ENCODE results near the gene GDPD5. TPM values are rescaled to one million over a fixed set of nuclear protein-coding genes. Genes with fewer than 3 reads are reported as not detected.

GDPD5 gene
- total and polyA plus RNA-seq, 2 donors (not counting 1 experiment from before 2014, with no cell fraction given) = 2.5 to 3.1 TPM

GRCh38 chr11:75408957-75409219 is 116.9 kb downstream of the GDPD5 start:
- Histone ChIP-seq H3K9me3 (ENCODE audit: control insufficient read depth, insufficient read depth, low read depth, low read length) (no peaks in the 10 kb centered on the region), H3K4me1 (ENCODE audit: control insufficient read depth, extremely low read depth, insufficient read depth, low read length) (peaks cover 12% of the 10 kb centered on the region), H3K4me2 (ENCODE audit: extremely low read depth, insufficient read depth, low read length) (no peak overlapping the region), H3K27ac (ENCODE audit: insufficient read depth, low read length) (no peak overlapping the region), H4K20me1 (ENCODE audit: control insufficient read depth, extremely low read depth, insufficient read depth, low read length) (no peaks in the 10 kb centered on the region), H3K4me3 (replicated peaks in 1 of 4; ENCODE audit: control extremely low read depth in 1 of 4, insufficient read depth in 1 of 4, low read depth in 3 of 4, low read length in 4 of 4) (no peak overlapping the region), H3K27me3 (ENCODE audit: control insufficient read depth, insufficient read depth, low read length) (no peaks in the 10 kb centered on the region), H3K79me2 (ENCODE audit: control insufficient read depth, insufficient read depth, low read length) (peaks cover 21% of the 10 kb centered on the region), H3K9ac (ENCODE audit: insufficient read depth, low read length) (no peak overlapping the region), H2AFZ (ENCODE audit: low read length) (no peak overlapping the region), H3K36me3 (ENCODE audit: control insufficient read depth, insufficient read depth, low read length) (peaks cover 13% of the 10 kb centered on the region)
- no peak for DNase-seq (ENCODE audit: low read depth in 2 of 2)
- TF ChIP-seq EZH2 (IDR thresholded peaks at IDR 0.05; ENCODE audit: low read length, missing control alignments) (no peak), CTCF (conservative IDR thresholded peaks at IDR 0.05 in 1 of 2, IDR thresholded peaks at IDR 0.05 in 1 of 2; ENCODE audit: low read depth in 1 of 2, low read length in 2 of 2) (no peak)

GRCh38 chr11:75406338-75406777 is 119.4 kb downstream of the GDPD5 start:
- H3K4me2 ChIP-seq (ENCODE audit: extremely low read depth, insufficient read depth, low read length) = no peak overlapping the region
- H3K9me3 ChIP-seq (ENCODE audit: control insufficient read depth, insufficient read depth, low read depth, low read length) = no peaks in the 10 kb centered on the region
- no peak overlapping the region for H3K9ac ChIP-seq (ENCODE audit: insufficient read depth, low read length)
- TF ChIP-seq EZH2 (IDR thresholded peaks at IDR 0.05; ENCODE audit: low read length, missing control alignments) = no peak
- no peak for TF ChIP-seq CTCF (conservative IDR thresholded peaks at IDR 0.05 in 1 of 2, IDR thresholded peaks at IDR 0.05 in 1 of 2; ENCODE audit: low read depth in 1 of 2, low read length in 2 of 2)
- no peaks in the 10 kb centered on the region for H3K27me3 ChIP-seq (ENCODE audit: control insufficient read depth, insufficient read depth, low read length)
- no peak overlapping the region for H2AFZ ChIP-seq (ENCODE audit: low read length)
- H3K4me3 ChIP-seq (replicated peaks in 1 of 4; ENCODE audit: control extremely low read depth in 1 of 4, insufficient read depth in 1 of 4, low read depth in 3 of 4, low read length in 4 of 4) = no peak overlapping the region
- peaks cover 47% of the 10 kb centered on the region for H3K79me2 ChIP-seq (ENCODE audit: control insufficient read depth, insufficient read depth, low read length)
- peaks cover 22% of the 10 kb centered on the region for H3K4me1 ChIP-seq (ENCODE audit: control insufficient read depth, extremely low read depth, insufficient read depth, low read length)
- H4K20me1 ChIP-seq (ENCODE audit: control insufficient read depth, extremely low read depth, insufficient read depth, low read length) = no peaks in the 10 kb centered on the region
- peak; percentile 29 to 68 for DNase-seq (ENCODE audit: low read depth in 2 of 2)
- H3K36me3 ChIP-seq (ENCODE audit: control insufficient read depth, insufficient read depth, low read length) = peaks cover 25% of the 10 kb centered on the region
- no peak overlapping the region for H3K27ac ChIP-seq (ENCODE audit: insufficient read depth, low read length)

- H2AFZ ChIP-seq (ENCODE audit: low read length) = no peak overlapping the region
- H3K4me3 ChIP-seq (replicated peaks in 1 of 4; ENCODE audit: control extremely low read depth in 1 of 4, insufficient read depth in 1 of 4, low read depth in 3 of 4, low read length in 4 of 4) = no peak overlapping the region
- H3K9me3 ChIP-seq (ENCODE audit: control insufficient read depth, insufficient read depth, low read depth, low read length) = no peaks in the 10 kb centered on the region
- peaks cover 66% of the 10 kb centered on the region for H3K79me2 ChIP-seq (ENCODE audit: control insufficient read depth, insufficient read depth, low read length)
- H3K27me3 ChIP-seq (ENCODE audit: control insufficient read depth, insufficient read depth, low read length) = no peaks in the 10 kb centered on the region
- no peak overlapping the region for H3K9ac ChIP-seq (ENCODE audit: insufficient read depth, low read length)
- peak overlapping the region; percentile 6 for H3K27ac ChIP-seq (ENCODE audit: insufficient read depth, low read length)
- no peak for TF ChIP-seq EZH2 (IDR thresholded peaks at IDR 0.05; ENCODE audit: low read length, missing control alignments)
- no peak for TF ChIP-seq CTCF (conservative IDR thresholded peaks at IDR 0.05 in 1 of 2, IDR thresholded peaks at IDR 0.05 in 1 of 2; ENCODE audit: low read depth in 1 of 2, low read length in 2 of 2)
- peaks cover 25% of the 10 kb centered on the region for H3K36me3 ChIP-seq (ENCODE audit: control insufficient read depth, insufficient read depth, low read length)
- peaks cover 22% of the 10 kb centered on the region for H3K4me1 ChIP-seq (ENCODE audit: control insufficient read depth, extremely low read depth, insufficient read depth, low read length)
- DNase-seq (ENCODE audit: low read depth in 2 of 2) = no peak
- no peaks in the 10 kb centered on the region for H4K20me1 ChIP-seq (ENCODE audit: control insufficient read depth, extremely low read depth, insufficient read depth, low read length)
- H3K4me2 ChIP-seq (ENCODE audit: extremely low read depth, insufficient read depth, low read length) = no peak overlapping the region
Observed at GRCh38 chr11:75403983-75404658, 121.6 kb downstream of the GDPD5 start.

All from fibroblast of lung (primary cell).